PC-3 (cell line): Measurements from ENCODE around the gene BCAR3. TPM values are rescaled to one million over a fixed set of nuclear protein-coding genes. Genes with fewer than 3 reads are reported as not detected.

Source experiments
- ATAC-seq: fragments of 200-7000 bp; cut with Tn5 transposase; 2 replicates; pipeline ENCODE4 v1.9.1; 2020; ENCODE audit warnings: mild to moderate bottlenecking, moderate library complexity
- BruUV-seq: library from RNA; stranded (reverse); fragments of 400-500 nt; replicated peaks from 2 replicates; lab custom pipeline; 2021; lab: Mats Ljungman, UMichigan
- CTCF ChIA-PET: fragments of 300-600 bp; sonication (Branson Sonifier 250); formaldehyde crosslinking; loops from one replicate; lab custom pipeline; 2022; ENCODE audit warnings: antibody characterized with exemption; lab: Charles Lee
- POLR2A ChIA-PET: fragments of 300-600 bp; sonication (Branson Sonifier 250); formaldehyde crosslinking; loops from one replicate; lab custom pipeline; 2022; ENCODE audit warnings: antibody characterized with exemption; ENCODE audit not compliant: unreplicated experiment; lab: Charles Lee
- DNase-seq: peaks from one replicate; pipeline ENCODE4 v3.0.0-alpha.2; 2015
- H2AFZ ChIP-seq: fragments of 300-600 bp; sonication (generic); 2 replicates; pipeline ENCODE4 v1.6.0; 2016; ENCODE audit warnings: antibody characterized with exemption, low read length
- H3F3A ChIP-seq: fragments of 300-600 bp; sonication (generic); one replicate; pipeline ENCODE4 v1.6.0; 2017; ENCODE audit warnings: antibody characterized with exemption, low read length, control low read depth, mild to moderate bottlenecking; ENCODE audit not compliant: unreplicated experiment
- H3K27ac ChIP-seq: fragments of 300-600 bp; sonication (generic); 2 replicates; pipeline ENCODE4 v1.5.1; 2016; ENCODE audit warnings: mild to moderate bottlenecking, low read length
- H3K27me3 ChIP-seq: fragments of 300-600 bp; sonication (generic); 2 replicates; pipeline ENCODE4 v1.6.1; 2016; ENCODE audit warnings: low read length, mixed read lengths
- H3K36me3 ChIP-seq: fragments of 300-600 bp; sonication (generic); 2 replicates; pipeline ENCODE4 v1.6.1; 2016; ENCODE audit warnings: low read depth, mixed run types, low read length, mixed read lengths
- H3K4me1 ChIP-seq: fragments of 300-600 bp; sonication (generic); 2 replicates; pipeline ENCODE4 v1.5.1; 2016; ENCODE audit warnings: low read length; ENCODE audit not compliant: insufficient read depth
- H3K4me2 ChIP-seq: fragments of 300-600 bp; sonication (generic); 2 replicates; pipeline ENCODE4 v1.6.0; 2016; ENCODE audit warnings: low read length
- H3K4me3 ChIP-seq: fragments of 300-600 bp; sonication (generic); 2 replicates; pipeline ENCODE4 v1.5.1; 2016; ENCODE audit warnings: mild to moderate bottlenecking, low read length, mixed read lengths
- H3K79me2 ChIP-seq: fragments of 300-600 bp; sonication (generic); 2 replicates; pipeline ENCODE4 v1.6.1; 2017; ENCODE audit warnings: low read length, mixed read lengths
- H3K9ac ChIP-seq: fragments of 300-600 bp; sonication (generic); 2 replicates; pipeline ENCODE4 v1.6.0; 2016; ENCODE audit warnings: mild to moderate bottlenecking, low read length
- H3K9me2 ChIP-seq: fragments of 300-600 bp; sonication (generic); replicated peaks from 2 replicates; pipeline ENCODE4 v1.6.1; 2016; ENCODE audit warnings: mixed run types, low read length, mixed read lengths
- H3K9me3 ChIP-seq: fragments of 300-600 bp; sonication (generic); 2 replicates; pipeline ENCODE4 v1.6.1; 2016; ENCODE audit warnings: low read length, mixed read lengths
- H4K20me1 ChIP-seq: fragments of 300-600 bp; sonication (generic); 2 replicates; pipeline ENCODE4 v1.6.1; 2016; ENCODE audit warnings: low read length, mixed read lengths
- EZH2 ChIP-seq: fragments of 300-600 bp; sonication (generic); IDR thresholded peaks from one replicate; pipeline ENCODE4 v1.6.1; 2017; ENCODE audit warnings: antibody characterized with exemption, mild to moderate bottlenecking, low read length; ENCODE audit not compliant: unreplicated experiment
- EZH2phosphoT487 ChIP-seq: fragments of 300-600 bp; sonication (generic); IDR thresholded peaks from 2 replicates; pipeline ENCODE4 v1.6.1; 2018; ENCODE audit warnings: mild to moderate bottlenecking, antibody characterized with exemption, low read length, borderline replicate concordance
- intact Hi-C: fragments of 100-400 bp; cut with micrococcal nuclease; formaldehyde crosslinking; loops from 2 replicates; pipeline ENCODE4 v1.9.0; 2023
- total RNA-seq: library from RNA; depleted of rRNA; stranded (reverse); fragments of >200 nt; gene quantifications from 2 replicates; pipeline ENCODE4 v1.2.3, GENCODE V29; 2014
- TF ChIP-seq, protein P1 (sequence below): fragments of 300-600 bp; sonication (generic); conservative IDR thresholded peaks from 2 replicates; pipeline ENCODE4 v1.5.1; 2017; ENCODE audit warnings: antibody characterized with exemption, low read depth, mild to moderate bottlenecking, low read length

BCAR3 gene
- total RNA-seq, 1 experiment from 2014 or later = 171 TPM

DNA sequence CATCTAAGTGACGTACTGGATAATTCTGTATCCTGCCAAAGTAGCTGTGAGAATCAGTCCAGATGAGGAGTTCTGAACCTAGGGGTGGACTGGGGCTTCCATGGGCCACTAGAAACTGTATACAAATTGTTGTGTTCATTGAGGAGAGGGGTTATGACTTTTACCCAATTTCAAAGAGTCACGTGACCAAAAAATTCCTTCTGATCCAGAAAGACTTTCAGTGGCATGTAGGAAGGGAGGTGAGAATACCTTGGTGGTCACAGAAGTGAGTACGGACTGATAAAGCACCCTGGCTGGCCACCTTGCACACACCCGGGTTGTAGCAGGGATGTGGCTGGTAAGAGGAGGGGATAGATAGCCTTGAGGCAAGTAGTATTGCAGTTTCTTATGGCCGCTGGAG lies 60.4 kb downstream of the BCAR3 start:
- Histone ChIP-seq H3K79me2 (peaks cover 100% of the 10 kb centered on the region), H3K9me3 (no peaks in the 10 kb centered on the region), H3K36me3 (peaks cover 56% of the 10 kb centered on the region), H3K9me2 (no peaks in the 10 kb centered on the region), H3F3A (no peaks in the 10 kb centered on the region), H2AFZ (no peak overlapping the region), H3K4me2 (no peak overlapping the region), H4K20me1 (peaks cover 82% of the 10 kb centered on the region), H3K27ac (no peak overlapping the region), H3K9ac (no peak overlapping the region), H3K4me1 (peaks cover 88% of the 10 kb centered on the region), H3K4me3 (no peak overlapping the region), H3K27me3 (no peaks in the 10 kb centered on the region)
- CTCF ChIA-PET = no interaction called here
- intact Hi-C loops = no loop called here
- TF ChIP-seq EZH2 = no peak
- TF ChIP-seq EZH2phosphoT487 = no peak
- TF ChIP-seq, protein P1, sequence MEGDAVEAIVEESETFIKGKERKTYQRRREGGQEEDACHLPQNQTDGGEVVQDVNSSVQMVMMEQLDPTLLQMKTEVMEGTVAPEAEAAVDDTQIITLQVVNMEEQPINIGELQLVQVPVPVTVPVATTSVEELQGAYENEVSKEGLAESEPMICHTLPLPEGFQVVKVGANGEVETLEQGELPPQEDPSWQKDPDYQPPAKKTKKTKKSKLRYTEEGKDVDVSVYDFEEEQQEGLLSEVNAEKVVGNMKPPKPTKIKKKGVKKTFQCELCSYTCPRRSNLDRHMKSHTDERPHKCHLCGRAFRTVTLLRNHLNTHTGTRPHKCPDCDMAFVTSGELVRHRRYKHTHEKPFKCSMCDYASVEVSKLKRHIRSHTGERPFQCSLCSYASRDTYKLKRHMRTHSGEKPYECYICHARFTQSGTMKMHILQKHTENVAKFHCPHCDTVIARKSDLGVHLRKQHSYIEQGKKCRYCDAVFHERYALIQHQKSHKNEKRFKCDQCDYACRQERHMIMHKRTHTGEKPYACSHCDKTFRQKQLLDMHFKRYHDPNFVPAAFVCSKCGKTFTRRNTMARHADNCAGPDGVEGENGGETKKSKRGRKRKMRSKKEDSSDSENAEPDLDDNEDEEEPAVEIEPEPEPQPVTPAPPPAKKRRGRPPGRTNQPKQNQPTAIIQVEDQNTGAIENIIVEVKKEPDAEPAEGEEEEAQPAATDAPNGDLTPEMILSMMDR = no peak
- POLR2A ChIA-PET = no interaction called here
- ATAC-seq (no peak), DNase-seq (no peak)
- no TSS peak for BruUV-seq

DNA sequence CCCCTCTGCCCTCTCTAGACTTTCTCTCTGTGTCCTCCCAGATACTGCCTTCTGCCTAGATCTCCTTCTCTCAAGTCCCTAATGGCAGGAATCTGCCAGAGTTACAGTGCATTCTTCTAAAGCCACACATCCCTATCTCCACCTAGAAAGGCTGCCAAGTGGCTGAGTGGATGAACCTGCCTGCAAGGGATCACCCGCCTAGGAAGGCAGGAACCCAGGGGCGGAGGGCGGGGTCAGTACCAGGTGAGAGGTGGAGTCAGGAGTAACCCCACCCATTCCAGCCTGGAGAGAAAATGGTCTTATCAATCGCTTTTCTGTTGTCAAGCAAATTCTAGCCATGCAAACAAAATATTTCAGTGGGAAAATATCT lies 60.8 kb downstream of the BCAR3 start:
- no peaks in the 10 kb centered on the region for H3K27me3 ChIP-seq
- no peak overlapping the region for H3K4me2 ChIP-seq
- peaks cover 88% of the 10 kb centered on the region for H3K4me1 ChIP-seq
- peak; percentile 40 for DNase-seq
- BruUV-seq = TSS peak; percentile 1
- CTCF ChIA-PET = no interaction called here
- no peak for ATAC-seq
- H4K20me1 ChIP-seq = peaks cover 83% of the 10 kb centered on the region
- H3K4me3 ChIP-seq = no peak overlapping the region
- no peaks in the 10 kb centered on the region for H3F3A ChIP-seq
- no peak overlapping the region for H2AFZ ChIP-seq
- POLR2A ChIA-PET = no interaction called here
- no peaks in the 10 kb centered on the region for H3K9me3 ChIP-seq
- H3K27ac ChIP-seq = no peak overlapping the region
- intact Hi-C loops = no loop called here
- no peak overlapping the region for H3K9ac ChIP-seq
- H3K79me2 ChIP-seq = peaks cover 100% of the 10 kb centered on the region
- H3K36me3 ChIP-seq = peaks cover 54% of the 10 kb centered on the region
- H3K9me2 ChIP-seq = no peaks in the 10 kb centered on the region
- TF ChIP-seq, protein P1 = no peak
- no peak for TF ChIP-seq EZH2
- no peak for TF ChIP-seq EZH2phosphoT487

DNA sequence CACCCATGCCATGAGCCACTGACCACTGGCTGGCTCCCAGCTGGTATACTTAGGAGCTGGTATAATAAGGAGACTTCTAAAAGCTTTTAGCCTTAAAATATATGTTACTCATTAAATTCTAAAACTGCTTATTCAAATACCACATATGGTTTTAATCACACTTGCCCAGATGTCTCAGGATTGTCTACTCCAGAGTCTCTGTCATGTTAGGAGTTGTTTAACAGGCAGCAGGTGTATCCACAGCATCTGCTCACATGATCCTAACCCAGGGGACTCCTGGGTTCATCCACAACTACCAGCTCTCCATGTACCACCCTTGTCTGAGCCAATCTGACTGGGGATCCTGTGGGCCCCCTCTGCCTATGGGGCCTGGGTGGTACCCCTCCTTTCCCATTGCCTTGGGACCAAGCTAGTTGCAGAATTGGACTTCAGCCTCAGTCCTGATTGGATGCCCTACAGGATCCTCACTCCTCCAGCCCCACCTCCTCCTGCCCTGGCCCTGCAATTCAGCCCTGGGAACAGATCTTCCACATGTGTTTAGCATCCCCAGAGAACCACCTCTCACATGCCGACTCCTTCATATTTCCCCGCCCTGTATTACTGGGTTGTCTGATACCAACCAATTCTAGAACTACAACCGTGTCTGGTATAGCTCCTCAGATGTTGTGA lies 61.3 kb downstream of the BCAR3 start:
- Histone ChIP-seq H3K4me3 (no peak overlapping the region), H3K9ac (no peak overlapping the region), H3K4me1 (peaks cover 88% of the 10 kb centered on the region), H3K27ac (no peak overlapping the region), H3K79me2 (peaks cover 100% of the 10 kb centered on the region), H3F3A (no peaks in the 10 kb centered on the region), H3K27me3 (no peaks in the 10 kb centered on the region), H4K20me1 (peaks cover 80% of the 10 kb centered on the region), H2AFZ (no peak overlapping the region), H3K9me3 (no peaks in the 10 kb centered on the region), H3K9me2 (no peaks in the 10 kb centered on the region), H3K4me2 (no peak overlapping the region), H3K36me3 (peaks cover 51% of the 10 kb centered on the region)
- ChIA-PET POLR2A (no interaction called here), CTCF (no interaction called here)
- no peak for DNase-seq
- TF ChIP-seq EZH2 (no peak), EZH2phosphoT487 (no peak)
- TF ChIP-seq, protein P1 = no peak
- no TSS peak for BruUV-seq
- ATAC-seq = no peak
- intact Hi-C loops = no loop called here
